H9 (cell line): ENCODE measurements around the gene IQGAP3. TPM values are rescaled to one million over a fixed set of nuclear protein-coding genes. Genes with fewer than 3 reads are reported as not detected.

Experiments
- DNase-seq: peaks from one replicate; pipeline ENCODE4 v3.0.0-alpha.2; 2017
- H2AFZ ChIP-seq: one replicate; pipeline ENCODE4 v1.6.1; 2013; ENCODE audit warnings: mild to moderate bottlenecking, low read length, control low read depth, moderate library complexity
- H2AK5ac ChIP-seq: 2 replicates; pipeline ENCODE4 v1.6.1; 2013; ENCODE audit warnings: low read length, control low read depth, mixed read lengths; ENCODE audit not compliant: insufficient read length
- H2BK120ac ChIP-seq: one replicate; pipeline ENCODE4 v1.6.1; 2013; ENCODE audit warnings: low read depth, mild to moderate bottlenecking, low read length, control low read depth, inconsistent platforms; ENCODE audit not compliant: poor library complexity, severe bottlenecking
- H2BK12ac ChIP-seq: 2 replicates; pipeline ENCODE4 v1.6.1; 2013; ENCODE audit warnings: low read length, control low read depth, mixed read lengths, low read depth; ENCODE audit not compliant: insufficient read length
- H2BK15ac ChIP-seq: 2 replicates; pipeline ENCODE4 v1.6.1; 2013; ENCODE audit warnings: low read depth, low read length, control low read depth
- H2BK20ac ChIP-seq: one replicate; pipeline ENCODE4 v1.6.1; 2013; ENCODE audit warnings: low read depth, mild to moderate bottlenecking, low read length, control low read depth, inconsistent platforms; ENCODE audit not compliant: poor library complexity, severe bottlenecking
- H2BK5ac ChIP-seq: 2 replicates; pipeline ENCODE4 v1.6.1; 2013; ENCODE audit warnings: low read length, control low read depth, mixed read lengths; ENCODE audit not compliant: insufficient read length
- H3K14ac ChIP-seq: 2 replicates; pipeline ENCODE4 v1.6.1; 2013; ENCODE audit warnings: low read length, control low read depth; ENCODE audit not compliant: insufficient read depth
- H3K18ac ChIP-seq: 2 replicates; pipeline ENCODE4 v1.6.1; 2013; ENCODE audit warnings: low read depth, mild to moderate bottlenecking, mixed read lengths, low read length, control low read depth; ENCODE audit not compliant: insufficient read length
- H3K23ac ChIP-seq: 2 replicates; pipeline ENCODE4 v1.6.1; 2013; ENCODE audit warnings: low read length, control low read depth, mixed read lengths, low read depth; ENCODE audit not compliant: insufficient read length
- H3K23me2 ChIP-seq: 2 replicates; pipeline ENCODE4 v1.6.1; 2013; ENCODE audit warnings: low read depth, mild to moderate bottlenecking, mixed read lengths, low read length, control low read depth; ENCODE audit not compliant: insufficient read length, poor library complexity, severe bottlenecking
- H3K27ac ChIP-seq: 2 replicates; pipeline ENCODE4 v1.5.1; 2013; ENCODE audit warnings: low read length, control low read depth, mixed read lengths, low read depth; ENCODE audit not compliant: insufficient read length
- H3K27me3 ChIP-seq: 2 replicates; pipeline ENCODE4 v1.6.1; 2013; ENCODE audit warnings: low read length, control low read depth, inconsistent platforms; ENCODE audit not compliant: insufficient read depth
- H3K4ac ChIP-seq: 2 replicates; pipeline ENCODE4 v1.6.1; 2013; ENCODE audit warnings: low read depth, mild to moderate bottlenecking, control low read depth, inconsistent platforms, low read length, moderate library complexity
- H3K4me1 ChIP-seq: 2 replicates; pipeline ENCODE4 v1.6.1; 2013; ENCODE audit warnings: low read length, control low read depth, inconsistent platforms; ENCODE audit not compliant: insufficient read depth
- H3K4me2 ChIP-seq: 2 replicates; pipeline ENCODE4 v1.6.1; 2013; ENCODE audit warnings: low read length, control low read depth, mixed read lengths; ENCODE audit not compliant: insufficient read length, insufficient read depth
- H3K56ac ChIP-seq: 2 replicates; pipeline ENCODE4 v1.6.1; 2013; ENCODE audit warnings: low read depth, mild to moderate bottlenecking, mixed read lengths, low read length, control low read depth; ENCODE audit not compliant: insufficient read length
- H3K79me1 ChIP-seq: 2 replicates; pipeline ENCODE4 v1.6.1; 2013; ENCODE audit warnings: low read depth, mild to moderate bottlenecking, moderate library complexity, low read length, control low read depth, inconsistent platforms; ENCODE audit not compliant: insufficient read depth, poor library complexity, severe bottlenecking
- H3K79me2 ChIP-seq: 2 replicates; pipeline ENCODE4 v1.6.1; 2013; ENCODE audit warnings: low read length, control low read depth, inconsistent platforms; ENCODE audit not compliant: insufficient read depth
- H3K9ac ChIP-seq: 2 replicates; pipeline ENCODE4 v1.6.1; 2013; ENCODE audit warnings: low read length, control low read depth, mixed read lengths; ENCODE audit not compliant: insufficient read length; ENCODE audit errors: extremely low read depth
- H3K9me3 ChIP-seq: one replicate; pipeline ENCODE4 v1.6.1; 2013; ENCODE audit warnings: low read depth, low read length, inconsistent platforms; ENCODE audit not compliant: control insufficient read depth
- H3T11ph ChIP-seq: one replicate; pipeline ENCODE4 v1.6.1; 2013; ENCODE audit warnings: mild to moderate bottlenecking, low read length, control low read depth, inconsistent platforms
- H4K20me1 ChIP-seq: one replicate; pipeline ENCODE4 v1.6.1; 2013; ENCODE audit not compliant: control insufficient read depth, insufficient read length, insufficient read depth
- H4K5ac ChIP-seq: 2 replicates; pipeline ENCODE4 v1.6.1; 2013; ENCODE audit warnings: low read depth, mild to moderate bottlenecking, mixed read lengths, low read length, control low read depth; ENCODE audit not compliant: insufficient read length
- H4K8ac ChIP-seq: replicated peaks from 2 replicates; pipeline ENCODE4 v1.6.1; 2013; ENCODE audit warnings: low read length, control low read depth, mixed read lengths, low read depth; ENCODE audit not compliant: insufficient read length
- H4K91ac ChIP-seq: 2 replicates; pipeline ENCODE4 v1.6.1; 2013; ENCODE audit warnings: low read depth, mild to moderate bottlenecking, moderate library complexity, mixed read lengths, low read length, control low read depth; ENCODE audit not compliant: insufficient read length
- H3K27ac Mint-ChIP-seq, 3 experiments: 2 replicates in 2 of 3; 3 replicates in 1 of 3; pipeline ENCODE4 v1.8.0; 2020 to 2021; ENCODE audit warnings: mixed read lengths in 3 of 3, mild to moderate bottlenecking in 1 of 3, moderate library complexity in 1 of 3
- H3K27me3 Mint-ChIP-seq: 2 replicates; pipeline ENCODE4 v1.8.0; 2021; ENCODE audit warnings: low read depth, mild to moderate bottlenecking, moderate library complexity, mixed read lengths
- H3K36me3 Mint-ChIP-seq, 3 experiments: 2 replicates in 2 of 3; 3 replicates in 1 of 3; pipeline ENCODE4 v1.8.0; 2020 to 2021; ENCODE audit warnings: low read depth in 3 of 3, mixed read lengths in 3 of 3; ENCODE audit not compliant: insufficient read depth in 1 of 3
- H3K4me1 Mint-ChIP-seq, 2 experiments: 2 replicates each; pipeline ENCODE4 v1.8.0; 2020; ENCODE audit warnings: mixed read lengths in 2 of 2
- H3K4me3 Mint-ChIP-seq, 2 experiments: 2 replicates in 1 of 2; 3 replicates in 1 of 2; pipeline ENCODE4 v1.8.0; 2020 to 2021; ENCODE audit warnings: mild to moderate bottlenecking in 2 of 2, mixed read lengths in 2 of 2, moderate library complexity in 1 of 2
- H3K9me3 Mint-ChIP-seq, 2 experiments: 2 replicates in 1 of 2; 3 replicates in 1 of 2; pipeline ENCODE4 v1.8.0; 2020; ENCODE audit warnings: mild to moderate bottlenecking in 2 of 2, mixed read lengths in 2 of 2, moderate library complexity in 1 of 2
- whole genome bisulfite sequencing: extraction: QIAGEN DNeasy Blood & Tissue Kit; methylation state at CpG from one replicate; pipeline ENCODE4 v1.1.7; 2013; ENCODE audit warnings: missing lambda C conversion rate, low lambda C conversion rate, mixed read lengths; ENCODE audit not compliant: insufficient read length; ENCODE audit errors: extremely low coverage; 5-methylcytosine and 5-hydroxymethylcytosine counted together
- total RNA-seq: library from RNA; stranded (reverse); gene quantifications from 2 replicates; pipeline ENCODE4 v1.2.1, GENCODE V29; 2021
- TF ChIP-seq, protein P1 (sequence below): fragments of 200-600 bp; sonication (generic); conservative IDR thresholded peaks from 3 replicates; pipeline ENCODE4 v1.8.0; 2021; ENCODE audit warnings: antibody characterized with exemption, mild to moderate bottlenecking

The IQGAP3 gene
- total RNA-seq, 1 experiment from 2014 or later: 24.5 TPM

DNA sequence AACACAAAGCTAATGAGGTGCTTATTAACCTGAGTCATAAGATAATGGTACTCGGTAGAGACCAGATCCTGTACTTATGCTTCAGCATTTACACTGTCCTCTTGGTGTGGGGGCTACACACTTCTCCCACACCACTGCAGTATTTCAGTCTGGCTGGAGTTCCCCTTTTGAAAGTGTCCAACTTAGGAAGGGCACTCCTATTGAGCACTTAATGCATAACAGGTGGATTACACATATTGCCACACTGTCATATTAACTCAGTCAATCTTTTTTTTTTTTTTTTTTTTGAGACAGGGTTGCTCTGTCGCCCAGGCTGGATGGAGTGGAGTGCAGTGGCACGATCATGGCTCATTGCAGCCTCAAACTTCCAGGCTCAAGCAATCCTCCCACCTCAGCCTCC is 27.4 kb upstream of the IQGAP3 start:
- Histone ChIP-seq H3K9me3 (no peaks in the 10 kb centered on the region), H2BK120ac (no peak overlapping the region), H4K91ac (no peak overlapping the region), H3K27me3 (no peaks in the 10 kb centered on the region), H3K4me1 (no peaks in the 10 kb centered on the region; the same call in 1 of the 2 replicates), H2BK15ac (no peak overlapping the region), H4K8ac (no peak overlapping the region), H3K4ac (no peak overlapping the region), H2AK5ac (no peak overlapping the region), H4K20me1 (no peaks in the 10 kb centered on the region), H3K23me2 (peaks cover 4% of the 10 kb centered on the region), H3K14ac (no peak overlapping the region), H2BK5ac (no peak overlapping the region), H3K18ac (no peak overlapping the region), H3K56ac (no peak overlapping the region), H3K79me1 (no peaks in the 10 kb centered on the region), H3K23ac (no peak overlapping the region), H3K4me2 (no peak overlapping the region), H2BK12ac (no peak overlapping the region), H2AFZ (no peak overlapping the region), H3K27ac (no peak overlapping the region), H3K79me2 (no peaks in the 10 kb centered on the region; the same call in 1 of the 2 replicates), H3K9ac (no peak overlapping the region), H2BK20ac (no peak overlapping the region), H3T11ph (no peak overlapping the region), H4K5ac (no peak overlapping the region)
- Mint-ChIP-seq H3K4me1 (peaks cover 15 to 23% of the 10 kb centered on the region in 2 experiments), H3K27me3 (peaks cover 2% of the 10 kb centered on the region; the same call in 1 of the 2 replicates), H3K27ac (no peak overlapping the region; a peak in 1 of 7 replicates), H3K4me3 (peak overlapping the region; percentile 91 to 100), H3K9me3 (no peaks in the 10 kb centered on the region; a peak in 2 of 5 replicates), H3K36me3 (peaks cover 26 to 49% (median 41%) of the 10 kb centered on the region in 3 experiments; a peak in 6 of 7 replicates)
- no CpG with 5 or more reads among the region's 3 CpGs for WGBS
- TF ChIP-seq, protein P1, sequence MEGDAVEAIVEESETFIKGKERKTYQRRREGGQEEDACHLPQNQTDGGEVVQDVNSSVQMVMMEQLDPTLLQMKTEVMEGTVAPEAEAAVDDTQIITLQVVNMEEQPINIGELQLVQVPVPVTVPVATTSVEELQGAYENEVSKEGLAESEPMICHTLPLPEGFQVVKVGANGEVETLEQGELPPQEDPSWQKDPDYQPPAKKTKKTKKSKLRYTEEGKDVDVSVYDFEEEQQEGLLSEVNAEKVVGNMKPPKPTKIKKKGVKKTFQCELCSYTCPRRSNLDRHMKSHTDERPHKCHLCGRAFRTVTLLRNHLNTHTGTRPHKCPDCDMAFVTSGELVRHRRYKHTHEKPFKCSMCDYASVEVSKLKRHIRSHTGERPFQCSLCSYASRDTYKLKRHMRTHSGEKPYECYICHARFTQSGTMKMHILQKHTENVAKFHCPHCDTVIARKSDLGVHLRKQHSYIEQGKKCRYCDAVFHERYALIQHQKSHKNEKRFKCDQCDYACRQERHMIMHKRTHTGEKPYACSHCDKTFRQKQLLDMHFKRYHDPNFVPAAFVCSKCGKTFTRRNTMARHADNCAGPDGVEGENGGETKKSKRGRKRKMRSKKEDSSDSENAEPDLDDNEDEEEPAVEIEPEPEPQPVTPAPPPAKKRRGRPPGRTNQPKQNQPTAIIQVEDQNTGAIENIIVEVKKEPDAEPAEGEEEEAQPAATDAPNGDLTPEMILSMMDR: no peak
- no peak for DNase-seq
